Common myeloid progenitor, CD34-positive (primary cell): Measurements from ENCODE around the gene SUGCT.

Source experiments
- CTCF ChIA-PET: fragments of 350-600 bp; sonication (Branson Sonifier 250); formaldehyde crosslinking; loops from one replicate; lab custom pipeline; 2021; ENCODE audit warnings: antibody characterized with exemption; lab: Charles Lee
- POLR2A ChIA-PET: fragments of 350-600 bp; sonication (Branson Sonifier 250); formaldehyde crosslinking; loops from one replicate; lab custom pipeline; 2021; ENCODE audit warnings: antibody characterized with exemption; lab: Charles Lee
- DNase-seq, 3 donors: peaks; one replicate each; pipeline versions ENCODE4 v3.0.0 to v3.0.0-alpha.2; 2013
- H3K27ac ChIP-seq, 2 experiments: 1 replicate in 1 of 2; 2 replicates in 1 of 2; pipeline ENCODE4 v1.7.0; 2013; ENCODE audit warnings: inconsistent platforms in 2 of 2, low read length in 2 of 2, mild to moderate bottlenecking in 2 of 2, low read depth in 1 of 2, moderate library complexity in 1 of 2; ENCODE audit not compliant: severe bottlenecking in 2 of 2, insufficient read depth in 1 of 2, poor library complexity in 1 of 2
- H3K27me3 ChIP-seq, 5 experiments: replicated peaks in 2 of 5; 1 replicate in 3 of 5; 2 replicates in 2 of 5; pipeline versions ENCODE4 v1.6.1 to v1.7.0; 2013; ENCODE audit warnings: low read length in 4 of 5, mild to moderate bottlenecking in 2 of 5, moderate library complexity in 2 of 5, inconsistent platforms in 1 of 5; ENCODE audit not compliant: insufficient read depth in 5 of 5, control insufficient read depth in 4 of 5
- H3K36me3 ChIP-seq, 4 experiments: 1 replicate in 2 of 4; 2 replicates in 2 of 4; pipeline versions ENCODE4 v1.6.1 to v1.7.0; 2013; ENCODE audit warnings: low read length in 3 of 4, control low read depth in 1 of 4, mild to moderate bottlenecking in 1 of 4; ENCODE audit not compliant: control insufficient read depth in 4 of 4, insufficient read depth in 4 of 4
- H3K4me1 ChIP-seq, 4 experiments: 1 replicate in 3 of 4; 2 replicates in 1 of 4; pipeline versions ENCODE4 v1.6.1 to v1.7.1; 2013; ENCODE audit warnings: low read length in 3 of 4, mild to moderate bottlenecking in 3 of 4, control low read depth in 1 of 4, inconsistent platforms in 1 of 4, moderate library complexity in 1 of 4; ENCODE audit not compliant: control insufficient read depth in 4 of 4, insufficient read depth in 4 of 4; ENCODE audit errors: control extremely low read depth in 1 of 4
- H3K4me3 ChIP-seq, 7 experiments: 1 replicate in 4 of 7; 2 replicates in 3 of 7; pipeline versions ENCODE4 v1.5.1 to v1.7.0; 2013; ENCODE audit warnings: mild to moderate bottlenecking in 7 of 7, low read length in 6 of 7, moderate library complexity in 6 of 7, inconsistent platforms in 2 of 7, low read depth in 2 of 7, control low read depth in 1 of 7; ENCODE audit not compliant: insufficient read depth in 4 of 7, control insufficient read depth in 1 of 7; ENCODE audit errors: extremely low read depth in 1 of 7
- H3K9me3 ChIP-seq, 5 experiments: 1 replicate in 4 of 5; 2 replicates in 1 of 5; pipeline versions ENCODE4 v1.6.1 to v1.7.1; 2013; ENCODE audit warnings: low read length in 4 of 5, mild to moderate bottlenecking in 2 of 5, inconsistent platforms in 1 of 5, low read depth in 1 of 5, moderate library complexity in 1 of 5; ENCODE audit not compliant: control insufficient read depth in 4 of 5, insufficient read depth in 2 of 5; ENCODE audit errors: control extremely low read depth in 1 of 5
- WGBS: methylation state at CpG from one replicate; pipeline ENCODE4 v1.1.5; 2013; ENCODE audit not compliant: insufficient coverage; 5-methylcytosine and 5-hydroxymethylcytosine counted together

Gene SUGCT

GRCh38 chr7:40739257-40739656 is 604.5 kb downstream of the SUGCT start:
- H3K4me3 ChIP-seq, result no peak overlapping the region
- H3K27ac ChIP-seq, result no peak overlapping the region
- WGBS, result no CpG with 5 or more reads among the region's 2 CpGs
- H3K9me3 ChIP-seq, result peaks cover 0 to 9% (median 0%) of the 10 kb centered on the region in 5 experiments
- DNase-seq, result no peak
- POLR2A ChIA-PET, result no interaction called here
- CTCF ChIA-PET, result interaction anchor here (1.1 kb wide), 1 partner anchor 24 kb away, joined by 3 read pairs; no protein-coding TSS in a partner anchor
- no peaks in the 10 kb centered on the region for H3K36me3 ChIP-seq
- peaks cover 0 to 2% (median 0%) of the 10 kb centered on the region in 5 experiments for H3K27me3 ChIP-seq
- peaks cover 0 to 7% (median 5%) of the 10 kb centered on the region in 4 experiments for H3K4me1 ChIP-seq

- H3K4me1 ChIP-seq, result no peaks in the 10 kb centered on the region
- WGBS, result 98% methylated on average over 6 of the region's 7 CpGs
- no peak overlapping the region for H3K4me3 ChIP-seq
- no peaks in the 10 kb centered on the region for H3K36me3 ChIP-seq
- H3K27ac ChIP-seq, result no peak overlapping the region
- H3K27me3 ChIP-seq, result peaks cover 0 to 10% (median 0%) of the 10 kb centered on the region in 5 experiments
- CTCF ChIA-PET, result interaction anchor here (1.3 kb wide), 1 partner anchor 510 kb away, joined by 3 read pairs; no protein-coding TSS in a partner anchor
- DNase-seq, result no peak
- peaks cover 0 to 5% (median 0%) of the 10 kb centered on the region in 5 experiments for H3K9me3 ChIP-seq
- POLR2A ChIA-PET, result no interaction called here
Measured at GRCh38 chr7:40742270-40742669, 607.5 kb downstream of the SUGCT start.

- Histone ChIP-seq H3K4me3 (no peak overlapping the region), H3K27me3 (peaks cover 0 to 10% (median 0%) of the 10 kb centered on the region in 5 experiments), H3K27ac (no peak overlapping the region), H3K36me3 (no peaks in the 10 kb centered on the region), H3K4me1 (no peaks in the 10 kb centered on the region), H3K9me3 (no peaks in the 10 kb centered on the region)
- WGBS, result 100% methylated on average over 5 of the region's 12 CpGs
- DNase-seq, result no peak
- ChIA-PET POLR2A (no interaction called here), CTCF (interaction anchor here (1.5 kb wide), 1 partner anchor 14 kb away, joined by 5 read pairs; no protein-coding TSS in a partner anchor)
Measured at GRCh38 chr7:40746841-40747556, 612.2 kb downstream of the SUGCT start.

GRCh38 chr7:40747856-40748255 is 613.1 kb downstream of the SUGCT start:
- no peaks in the 10 kb centered on the region for H3K9me3 ChIP-seq
- peaks cover 0 to 10% (median 0%) of the 10 kb centered on the region in 5 experiments for H3K27me3 ChIP-seq
- no peak for DNase-seq
- WGBS, result 95% methylated on average over 2 of the region's 2 CpGs
- H3K4me1 ChIP-seq, result no peaks in the 10 kb centered on the region
- POLR2A ChIA-PET, result no interaction called here
- H3K27ac ChIP-seq, result no peak overlapping the region
- CTCF ChIA-PET, result interaction anchor here (1.5 kb wide), 1 partner anchor 13 kb away, joined by 5 read pairs; no protein-coding TSS in a partner anchor
- H3K4me3 ChIP-seq, result no peak overlapping the region
- H3K36me3 ChIP-seq, result no peaks in the 10 kb centered on the region

- Histone ChIP-seq H3K36me3 (no peaks in the 10 kb centered on the region), H3K27ac (no peak overlapping the region), H3K9me3 (no peaks in the 10 kb centered on the region), H3K27me3 (peaks cover 0 to 10% (median 0%) of the 10 kb centered on the region in 5 experiments), H3K4me3 (no peak overlapping the region), H3K4me1 (peaks cover 0 to 2% (median 0%) of the 10 kb centered on the region in 4 experiments)
- ChIA-PET POLR2A (no interaction called here), CTCF (interaction anchor here (0.5 to 0.9 kb wide), 2 partner anchors 956 to 1208 kb away, joined by 3 read pairs; no protein-coding TSS in a partner anchor)
- no peak for DNase-seq
- 100% methylated on average over 5 of the region's 5 CpGs for WGBS
Measured at GRCh38 chr7:40749877-40750276, 615.1 kb downstream of the SUGCT start.

GRCh38 chr7:40753455-40753854 is 618.6 kb downstream of the SUGCT start:
- POLR2A ChIA-PET, result no interaction called here
- H3K36me3 ChIP-seq, result no peaks in the 10 kb centered on the region
- H3K27me3 ChIP-seq, result no peaks in the 10 kb centered on the region
- 100% methylated on average over 1 of the region's 2 CpGs for WGBS
- H3K27ac ChIP-seq, result no peak overlapping the region
- CTCF ChIA-PET, result no interaction called here
- no peaks in the 10 kb centered on the region for H3K9me3 ChIP-seq
- H3K4me1 ChIP-seq, result peaks cover 0 to 25% (median 0%) of the 10 kb centered on the region in 4 experiments
- H3K4me3 ChIP-seq, result no peak overlapping the region
- DNase-seq, result no peak

- Histone ChIP-seq H3K4me1 (peaks cover 0 to 32% (median 0%) of the 10 kb centered on the region in 4 experiments), H3K27ac (no peak overlapping the region), H3K9me3 (no peaks in the 10 kb centered on the region), H3K27me3 (no peaks in the 10 kb centered on the region), H3K4me3 (no peak overlapping the region), H3K36me3 (no peaks in the 10 kb centered on the region)
- WGBS, result no CpG with 5 or more reads among the region's 2 CpGs
- DNase-seq, result peak in 1 of 3 donors; percentile 20
- ChIA-PET CTCF (no interaction called here), POLR2A (no interaction called here)
Measured at GRCh38 chr7:40755438-40755837, 620.6 kb downstream of the SUGCT start.
